Brain microvascular endothelial cell (primary cell): Measurements from ENCODE around the gene C9orf50.
"Not testable (repeated sequence)": the region's sequence is repeated elsewhere in the genome, so short reads cannot be mapped to it uniquely, and the experiment has no call there.

Experiments used
- DNase-seq: peaks from one replicate; pipeline ENCODE4 v3.0.0-alpha.2; 2020
- H3K27ac ChIP-seq: fragments of 250-450 bp; sonication (Bioruptor Pico); 2 replicates; pipeline ENCODE4 v1.5.1; 2020; ENCODE audit warnings: mild to moderate bottlenecking, moderate library complexity
- H3K27me3 ChIP-seq: fragments of 250-450 bp; sonication (Bioruptor Pico); replicated peaks from 2 replicates; pipeline ENCODE4 v1.5.1; 2020; ENCODE audit warnings: mild to moderate bottlenecking
- H3K36me3 ChIP-seq: fragments of 250-450 bp; sonication (Bioruptor Pico); replicated peaks from 2 replicates; pipeline ENCODE4 v1.5.1; 2020; ENCODE audit warnings: mild to moderate bottlenecking
- H3K4me3 ChIP-seq: 2 replicates; pipeline ENCODE4 v1.5.1; 2011; ENCODE audit warnings: low read depth, mild to moderate bottlenecking, control low read depth, low read length, moderate library complexity
- in situ Hi-C: cut with HindIII; loops from 2 replicates; pipeline ENCODE4 v1.10.0; 2017; ENCODE audit warnings: low sequenced_read_pairs, low pct_ligation_motif_present
- TF ChIP-seq, protein P1 (sequence below): IDR thresholded peaks from 2 replicates; pipeline ENCODE4 v1.5.1; 2011; ENCODE audit warnings: low read depth, mild to moderate bottlenecking, moderate library complexity, low read length, control low read depth, inconsistent platforms; ENCODE audit errors: missing control alignments

Gene C9orf50

DNA sequence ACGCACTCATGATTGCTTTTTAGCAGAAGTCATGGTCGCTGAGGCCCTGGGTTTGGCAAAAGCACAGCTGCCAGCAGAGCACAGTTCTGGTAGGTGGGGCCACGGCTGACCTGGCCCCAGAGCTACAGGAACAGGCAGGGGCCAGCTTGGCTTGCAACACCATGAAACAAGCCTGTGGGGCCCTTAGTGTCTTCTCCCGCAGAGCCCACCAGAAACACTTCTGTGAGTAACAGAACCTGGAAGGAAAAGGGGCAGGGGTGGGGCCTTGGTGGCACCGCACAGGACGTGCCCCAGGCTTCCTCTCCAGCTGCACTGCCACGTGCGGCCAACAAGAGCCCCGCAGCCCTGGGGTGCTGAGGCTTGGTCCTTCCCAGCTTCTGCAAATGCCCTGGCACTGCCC, 16.2 kb upstream of the C9orf50 start:
- in situ Hi-C loops, result no loop called here
- TF ChIP-seq, protein P1, sequence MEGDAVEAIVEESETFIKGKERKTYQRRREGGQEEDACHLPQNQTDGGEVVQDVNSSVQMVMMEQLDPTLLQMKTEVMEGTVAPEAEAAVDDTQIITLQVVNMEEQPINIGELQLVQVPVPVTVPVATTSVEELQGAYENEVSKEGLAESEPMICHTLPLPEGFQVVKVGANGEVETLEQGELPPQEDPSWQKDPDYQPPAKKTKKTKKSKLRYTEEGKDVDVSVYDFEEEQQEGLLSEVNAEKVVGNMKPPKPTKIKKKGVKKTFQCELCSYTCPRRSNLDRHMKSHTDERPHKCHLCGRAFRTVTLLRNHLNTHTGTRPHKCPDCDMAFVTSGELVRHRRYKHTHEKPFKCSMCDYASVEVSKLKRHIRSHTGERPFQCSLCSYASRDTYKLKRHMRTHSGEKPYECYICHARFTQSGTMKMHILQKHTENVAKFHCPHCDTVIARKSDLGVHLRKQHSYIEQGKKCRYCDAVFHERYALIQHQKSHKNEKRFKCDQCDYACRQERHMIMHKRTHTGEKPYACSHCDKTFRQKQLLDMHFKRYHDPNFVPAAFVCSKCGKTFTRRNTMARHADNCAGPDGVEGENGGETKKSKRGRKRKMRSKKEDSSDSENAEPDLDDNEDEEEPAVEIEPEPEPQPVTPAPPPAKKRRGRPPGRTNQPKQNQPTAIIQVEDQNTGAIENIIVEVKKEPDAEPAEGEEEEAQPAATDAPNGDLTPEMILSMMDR, result no peak
- Histone ChIP-seq H3K27ac (no peak overlapping the region), H3K27me3 (no peaks in the 10 kb centered on the region), H3K36me3 (peaks cover 64% of the 10 kb centered on the region), H3K4me3 (no peak overlapping the region)
- no peak for DNase-seq

DNA sequence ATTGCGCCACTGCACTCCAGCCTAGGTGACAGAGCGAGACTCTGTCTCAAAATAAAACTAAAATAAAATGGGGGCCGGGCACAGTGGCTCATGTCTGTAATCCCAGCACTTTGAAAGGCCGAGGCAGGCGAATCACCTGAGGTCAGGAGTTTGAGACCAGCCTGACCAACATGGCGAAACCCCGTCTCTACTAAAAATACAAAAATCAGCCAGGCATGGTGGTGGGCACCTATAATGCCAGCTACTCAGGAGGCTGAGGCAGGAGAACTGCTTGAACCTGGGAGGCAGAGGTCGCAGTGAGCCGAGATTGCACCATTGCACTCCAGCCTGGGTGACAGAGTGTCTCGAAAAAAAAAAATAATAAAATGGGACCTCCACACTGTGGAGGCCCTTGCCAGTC, 15.4 kb upstream of the C9orf50 start:
- H3K27ac ChIP-seq, in situ Hi-C loops, H3K27me3 ChIP-seq, DNase-seq, H3K4me3 ChIP-seq: not testable (repeated sequence)
- peaks cover 64% of the 10 kb centered on the region for H3K36me3 ChIP-seq

DNA sequence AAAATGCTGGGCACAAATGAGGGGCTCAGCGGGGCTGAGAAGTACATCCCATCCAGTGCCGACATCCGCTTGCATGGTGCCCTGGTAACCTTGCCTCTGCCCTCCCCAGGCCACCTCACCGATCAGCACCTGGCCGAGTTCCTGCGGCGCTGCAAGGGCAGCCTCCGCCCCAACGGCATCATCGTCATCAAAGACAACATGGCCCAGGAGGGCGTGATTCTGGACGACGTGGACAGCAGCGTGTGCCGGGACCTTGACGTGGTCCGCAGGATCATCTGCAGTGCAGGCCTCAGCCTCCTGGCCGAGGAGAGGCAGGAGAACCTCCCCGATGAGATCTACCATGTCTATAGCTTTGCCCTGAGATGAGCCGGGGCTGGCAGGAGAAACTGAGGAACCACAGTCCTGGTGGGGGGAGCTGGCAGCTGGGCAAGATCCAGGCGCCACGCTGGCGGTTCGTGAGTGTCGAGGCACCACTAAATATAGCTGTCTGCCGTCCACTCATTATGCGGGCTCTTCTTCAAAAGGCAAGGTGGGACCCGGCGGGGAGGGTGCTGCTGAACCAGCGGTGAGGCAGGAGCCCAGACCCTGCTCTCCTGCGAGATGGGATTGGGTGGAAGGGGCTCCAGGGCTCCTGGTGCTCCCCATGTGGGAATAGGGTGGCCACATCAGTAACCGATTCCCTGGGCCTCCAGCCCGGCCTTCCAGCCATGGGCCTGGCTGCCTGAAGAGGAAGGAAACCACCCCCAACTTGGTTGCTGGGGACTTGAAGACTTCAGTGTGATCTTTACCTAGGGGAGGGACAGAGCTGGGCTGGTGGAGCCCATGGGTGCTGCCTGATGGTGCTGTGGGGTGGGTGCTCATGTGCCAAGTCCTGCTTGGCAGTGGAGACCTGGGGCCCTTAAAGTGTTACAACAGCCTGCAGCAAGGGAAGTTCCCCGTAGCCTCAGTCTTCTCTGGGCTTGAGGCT, 14.5 kb upstream of the C9orf50 start:
- H3K27ac ChIP-seq, result no peak overlapping the region
- TF ChIP-seq, protein P1, result no peak
- H3K4me3 ChIP-seq, result no peak overlapping the region
- H3K27me3 ChIP-seq, result no peaks in the 10 kb centered on the region
- in situ Hi-C loops, result no loop called here
- DNase-seq, result no peak
- H3K36me3 ChIP-seq, result peaks cover 64% of the 10 kb centered on the region

DNA sequence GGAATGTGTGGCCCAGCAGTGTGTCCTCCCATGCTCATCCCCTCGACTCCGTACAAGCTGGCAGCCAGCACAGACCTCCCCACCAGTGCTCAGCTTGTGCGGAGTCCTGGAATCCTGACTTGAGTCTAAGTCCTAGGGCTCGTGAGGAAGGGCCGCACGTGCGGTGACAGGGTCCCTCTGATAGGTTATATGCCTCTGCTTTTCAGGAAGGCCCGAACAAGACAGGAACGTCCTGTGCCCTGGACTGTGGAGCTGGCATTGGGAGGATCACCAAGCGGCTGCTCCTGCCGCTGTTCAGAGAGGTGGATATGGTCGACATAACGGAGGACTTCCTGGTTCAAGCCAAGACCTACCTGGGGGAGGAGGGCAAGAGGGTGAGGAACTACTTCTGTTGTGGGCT, 12.9 kb upstream of the C9orf50 start:
- Histone ChIP-seq H3K27me3 (no peaks in the 10 kb centered on the region), H3K4me3 (no peak overlapping the region), H3K36me3 (peaks cover 62% of the 10 kb centered on the region), H3K27ac (no peak overlapping the region)
- no peak for DNase-seq
- TF ChIP-seq, protein P1, result no peak
- in situ Hi-C loops, result no loop called here

DNA sequence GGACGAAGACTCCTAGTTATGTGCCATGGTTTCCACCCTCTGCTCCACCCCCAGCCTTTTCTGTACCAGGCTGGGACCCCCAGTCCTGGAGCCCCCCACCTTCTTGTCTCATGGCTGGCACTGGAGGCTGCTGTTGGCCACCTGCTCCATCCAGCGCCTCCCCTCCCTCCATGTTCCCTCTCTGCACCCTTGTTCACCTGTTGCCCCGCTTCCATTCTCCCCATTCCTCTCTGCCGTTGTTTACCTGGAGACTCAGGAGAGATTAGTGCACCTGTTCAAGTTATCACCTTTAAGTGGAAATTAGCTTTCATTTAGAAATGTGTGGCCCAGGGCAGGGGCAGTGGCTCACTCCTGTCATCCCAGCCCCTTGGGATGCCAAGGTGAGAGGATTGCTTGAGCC, 12.3 kb upstream of the C9orf50 start:
- H3K27me3 ChIP-seq, result no peaks in the 10 kb centered on the region
- no peak overlapping the region for H3K4me3 ChIP-seq
- peaks cover 56% of the 10 kb centered on the region for H3K36me3 ChIP-seq
- TF ChIP-seq, protein P1, result no peak
- no peak overlapping the region for H3K27ac ChIP-seq
- no peak for DNase-seq
- in situ Hi-C loops, result no loop called here

DNA sequence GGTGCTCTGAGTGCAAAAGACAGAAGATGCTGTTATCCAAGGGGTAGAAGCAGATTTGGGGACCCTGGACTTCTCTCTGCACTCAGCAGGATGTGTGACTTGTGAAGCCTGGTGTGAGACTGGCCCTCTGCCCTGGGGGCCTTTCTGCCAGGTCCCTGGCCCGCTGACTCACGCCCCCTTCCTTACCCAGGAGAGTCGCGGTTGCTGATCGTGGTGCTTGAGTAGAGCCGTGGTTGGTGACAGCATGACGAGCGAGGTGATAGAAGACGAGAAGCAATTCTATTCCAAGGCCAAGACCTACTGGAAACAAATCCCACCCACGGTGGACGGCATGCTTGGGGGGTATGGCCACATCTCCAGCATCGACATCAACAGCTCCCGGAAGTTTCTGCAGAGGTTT, 11.6 kb upstream of the C9orf50 start:
- in situ Hi-C loops, result no loop called here
- H3K36me3 ChIP-seq, result peaks cover 49% of the 10 kb centered on the region
- no peak overlapping the region for H3K27ac ChIP-seq

More for the DNA sequence above, 11.6 kb upstream of the C9orf50 start:
- Histone ChIP-seq H3K4me3 (no peak overlapping the region), H3K27me3 (no peaks in the 10 kb centered on the region)
- DNase-seq, result no peak
- TF ChIP-seq, protein P1, result no peak
